Measurements from ENCODE around the gene VPS18. TPM values are rescaled to one million over a fixed set of nuclear protein-coding genes. Genes with fewer than 3 reads are reported as not detected.

The VPS18 gene
- 22.3 and 22.4 TPM in 2 replicates for total RNA-seq

GRCh38 chr15:40893733-40894680 is at the start of gene VPS18:
Gene VPS18, plus strand, starts transcription at chr15:40894450. Its CDS starts 319 bp downstream, at chr15:40894769.

GRCh38 chr15:40873694-40874561 is 20.3 kb upstream of the VPS18 start, which contains the start of gene RHOV:
Gene RHOV, minus strand, starts transcription at chr15:40874234. Its CDS starts 95 bp downstream, at chr15:40874139.

GRCh38 chr15:40928821-40929659 is 34.8 kb downstream of the VPS18 start, which contains the start of gene DLL4:
Gene DLL4, plus strand, starts transcription at chr15:40929340. Its CDS starts 329 bp downstream, at chr15:40929669.

GRCh38 chr15:40952901-40953712 is 58.9 kb downstream of the VPS18 start, which contains the start of gene CHAC1:
Gene CHAC1, plus strand, starts transcription at chr15:40953471. Its CDS starts 113 bp downstream, at chr15:40953584.

Other genes with a start within 250 kb of the VPS18 start
- 4.2 and 15.0 TPM in 2 replicates for gene RAD51, start 199.3 kb upstream of the VPS18 start, total RNA-seq
- gene RMDN3, start 139.2 kb upstream of the VPS18 start, total RNA-seq, result 13.6 and 18.5 TPM in 2 replicates
- 7.1 and 14.5 TPM in 2 replicates for gene GCHFR, start 130.4 kb upstream of the VPS18 start, total RNA-seq
- not detected in 2 replicates for gene C15orf62, start 124.5 kb upstream of the VPS18 start, total RNA-seq
- gene ZFYVE19, start 87.4 kb upstream of the VPS18 start, total RNA-seq, result 40.8 and 42.6 TPM in 2 replicates
- gene DNAJC17, start 87.0 kb upstream of the VPS18 start, total RNA-seq, result 23.6 and 70.7 TPM in 2 replicates
- gene PPP1R14D, start 65.7 kb upstream of the VPS18 start, total RNA-seq, result not detected in 2 replicates
- 210 and 272 TPM in 2 replicates for gene SPINT1, start 50.4 kb upstream of the VPS18 start, total RNA-seq
- 0.65 and 1.6 TPM in 2 replicates for gene RHOV, start 20.2 kb upstream of the VPS18 start, total RNA-seq
- gene DLL4, start 34.9 kb downstream of the VPS18 start, total RNA-seq, result 0.08 TPM in 1 of 2 replicates, not detected in the other
- gene CHAC1, start 59.0 kb downstream of the VPS18 start, total RNA-seq, result 20.5 and 61.6 TPM in 2 replicates
- 22.5 and 22.7 TPM in 2 replicates for gene INO80, start 221.8 kb downstream of the VPS18 start, total RNA-seq